ENCODE measurements around the gene CPEB4.

Gene CPEB4

DNA sequence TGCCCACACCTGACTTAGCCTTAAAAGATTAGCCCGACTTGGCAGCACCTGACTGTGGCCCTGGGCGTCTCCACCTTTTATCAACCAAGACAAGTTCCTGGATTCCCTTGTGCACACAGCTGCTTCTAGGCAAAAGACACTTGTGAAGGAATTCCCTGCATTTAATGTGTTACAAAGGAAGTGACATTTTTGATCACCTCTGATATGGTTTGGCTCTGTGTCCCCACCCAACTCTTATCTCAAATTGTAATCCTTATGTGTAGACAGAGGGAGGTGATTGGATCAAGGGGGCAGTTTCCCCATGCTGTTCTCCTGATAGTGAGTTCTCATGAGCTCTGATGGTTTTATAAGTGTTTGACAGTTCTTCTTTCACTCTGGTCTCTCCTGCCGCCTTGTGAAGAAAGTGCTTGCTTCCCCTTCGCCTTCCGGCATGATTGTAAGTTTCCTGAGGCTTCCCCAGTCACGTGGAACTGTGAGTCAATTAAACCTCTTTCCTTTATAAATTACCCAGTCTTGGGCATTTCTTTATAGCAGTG, 2.6 kb upstream of the CPEB4 start:
- DNase-seq, result no peak

DNA sequence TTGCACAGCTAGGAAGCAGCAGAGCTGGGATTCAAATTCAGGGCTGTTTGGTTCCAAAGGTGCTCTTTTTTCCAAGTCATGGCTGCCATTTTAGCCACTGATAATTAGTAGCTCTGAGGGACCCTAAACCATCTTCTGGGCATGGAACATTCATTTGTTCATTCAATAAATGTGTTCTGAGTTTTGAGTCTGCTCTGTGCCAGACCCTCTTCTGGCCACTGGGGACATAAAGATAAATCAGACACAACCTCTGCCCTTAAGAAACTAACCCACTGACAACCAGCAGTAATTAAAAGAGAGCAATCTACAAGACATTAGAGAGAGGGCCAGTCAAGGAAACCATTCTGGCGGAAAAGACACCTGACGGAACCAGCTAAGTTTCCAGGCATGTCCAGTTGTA, 2.0 kb upstream of the CPEB4 start:
- DNase-seq, result no peak

DNA sequence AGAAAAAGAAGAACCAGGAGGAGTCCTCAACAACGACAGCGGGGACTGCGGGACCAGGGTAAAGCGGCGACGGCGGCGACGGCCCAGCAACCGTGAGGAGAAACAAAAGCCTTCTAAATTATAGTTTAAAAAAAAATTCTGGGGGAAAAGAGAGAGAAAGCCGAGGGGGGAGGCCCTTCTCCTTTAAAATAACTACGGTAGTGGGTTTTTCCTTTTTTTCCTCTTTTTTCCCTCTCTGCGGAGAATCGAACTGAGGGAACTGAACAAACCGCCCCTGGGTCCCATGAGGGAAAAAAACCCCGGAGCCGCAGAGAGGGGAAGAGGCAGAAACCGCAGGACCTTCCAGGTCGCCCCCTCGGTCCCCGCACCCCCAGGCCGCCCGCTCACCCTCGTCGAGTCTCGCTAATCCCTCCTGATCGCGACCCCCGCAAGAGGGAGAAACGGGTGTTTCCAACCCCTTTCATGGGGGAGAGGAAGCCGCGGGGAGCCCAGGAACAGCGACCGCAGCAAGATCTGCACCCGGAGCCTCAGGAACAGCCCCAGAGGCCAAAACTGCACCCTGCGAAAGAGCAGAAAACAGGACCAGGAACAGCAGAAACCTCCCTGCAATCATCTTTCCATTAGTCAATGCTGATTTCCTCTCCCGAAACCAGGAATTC, 453 bp downstream of the CPEB4 start:
- DNase-seq, result peak in 1 of 5 donors; percentile 6

DNA sequence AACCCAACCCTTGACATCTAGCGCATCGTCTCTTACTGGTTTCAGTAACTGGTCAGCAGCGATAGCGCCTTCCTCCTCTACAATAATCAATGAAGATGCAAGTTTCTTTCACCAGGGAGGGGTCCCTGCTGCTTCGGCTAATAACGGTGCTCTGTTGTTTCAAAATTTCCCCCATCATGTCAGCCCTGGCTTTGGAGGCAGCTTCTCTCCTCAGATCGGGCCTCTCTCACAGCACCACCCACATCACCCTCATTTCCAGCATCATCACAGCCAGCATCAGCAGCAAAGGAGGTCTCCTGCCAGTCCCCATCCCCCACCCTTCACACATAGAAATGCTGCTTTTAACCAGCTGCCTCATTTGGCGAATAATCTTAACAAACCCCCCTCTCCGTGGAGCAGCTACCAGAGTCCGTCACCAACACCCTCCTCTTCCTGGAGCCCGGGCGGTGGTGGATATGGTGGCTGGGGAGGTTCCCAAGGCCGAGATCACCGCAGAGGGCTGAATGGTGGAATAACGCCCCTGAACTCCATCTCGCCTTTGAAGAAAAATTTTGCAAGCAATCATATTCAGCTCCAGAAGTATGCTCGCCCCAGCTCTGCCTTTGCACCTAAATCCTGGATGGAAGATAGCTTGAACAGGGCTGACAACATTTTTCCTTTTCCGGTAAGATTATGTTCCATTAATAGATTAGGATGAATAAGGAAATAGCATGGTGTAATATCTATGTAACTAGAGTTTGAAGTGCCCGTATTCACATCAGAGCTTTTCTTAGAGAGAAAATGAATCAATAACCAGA, 2.2 kb downstream of the CPEB4 start:
- no peak for DNase-seq

DNA sequence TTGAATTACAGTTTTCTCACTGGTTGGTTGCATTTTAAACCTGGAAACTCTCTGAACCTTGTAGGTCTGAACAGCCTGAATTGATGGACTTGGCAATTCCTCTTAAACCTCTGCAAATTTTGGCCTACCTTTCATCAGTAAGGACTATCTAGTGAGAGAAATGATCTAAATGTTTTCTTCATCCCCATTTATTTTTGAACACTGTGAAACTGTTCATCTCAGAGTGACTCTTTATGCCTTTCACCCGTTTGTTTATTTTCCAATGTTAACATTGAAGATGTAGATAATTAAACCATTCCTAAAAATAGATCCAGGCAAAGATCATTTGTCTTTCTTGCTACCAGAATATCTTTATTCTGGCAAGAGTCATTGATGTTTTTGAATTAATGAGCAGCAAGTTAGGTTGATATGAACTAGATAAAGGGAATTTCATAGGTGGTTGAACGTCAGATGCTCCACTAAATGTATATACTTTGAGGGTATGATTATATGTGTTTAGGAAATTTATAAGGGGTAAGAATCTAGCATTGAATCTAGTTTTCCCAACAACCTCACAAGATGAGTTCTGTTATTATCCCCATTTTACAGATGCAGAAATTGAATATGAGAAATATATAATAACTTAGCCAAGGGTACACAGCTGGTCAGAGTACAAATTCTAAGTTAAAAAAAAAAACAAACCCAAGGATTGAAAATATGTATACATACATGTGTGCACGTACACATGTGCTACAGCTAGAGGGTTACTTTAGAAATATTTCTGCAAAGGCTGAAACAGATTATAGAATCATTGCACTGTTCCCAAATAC, 3.4 kb downstream of the CPEB4 start:
- DNase-seq, result no peak

DNA sequence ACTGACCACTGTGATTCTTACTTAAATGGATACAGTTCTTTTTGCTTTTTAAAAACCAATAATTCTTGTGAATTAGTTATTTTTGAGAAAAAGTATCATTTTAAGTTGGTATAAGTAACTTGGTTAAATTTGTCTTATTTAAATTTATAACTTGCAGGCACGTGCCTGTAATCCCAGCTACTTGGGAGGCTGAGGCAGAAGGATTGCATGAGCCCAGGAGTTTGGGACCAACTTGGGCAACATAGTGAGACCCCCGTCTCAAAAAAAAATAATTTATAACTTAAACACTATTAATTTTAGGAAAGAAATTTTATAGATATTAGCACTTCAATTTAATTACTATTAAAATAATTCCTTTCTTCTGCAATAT, 5.0 kb downstream of the CPEB4 start:
- DNase-seq, result no peak

DNA sequence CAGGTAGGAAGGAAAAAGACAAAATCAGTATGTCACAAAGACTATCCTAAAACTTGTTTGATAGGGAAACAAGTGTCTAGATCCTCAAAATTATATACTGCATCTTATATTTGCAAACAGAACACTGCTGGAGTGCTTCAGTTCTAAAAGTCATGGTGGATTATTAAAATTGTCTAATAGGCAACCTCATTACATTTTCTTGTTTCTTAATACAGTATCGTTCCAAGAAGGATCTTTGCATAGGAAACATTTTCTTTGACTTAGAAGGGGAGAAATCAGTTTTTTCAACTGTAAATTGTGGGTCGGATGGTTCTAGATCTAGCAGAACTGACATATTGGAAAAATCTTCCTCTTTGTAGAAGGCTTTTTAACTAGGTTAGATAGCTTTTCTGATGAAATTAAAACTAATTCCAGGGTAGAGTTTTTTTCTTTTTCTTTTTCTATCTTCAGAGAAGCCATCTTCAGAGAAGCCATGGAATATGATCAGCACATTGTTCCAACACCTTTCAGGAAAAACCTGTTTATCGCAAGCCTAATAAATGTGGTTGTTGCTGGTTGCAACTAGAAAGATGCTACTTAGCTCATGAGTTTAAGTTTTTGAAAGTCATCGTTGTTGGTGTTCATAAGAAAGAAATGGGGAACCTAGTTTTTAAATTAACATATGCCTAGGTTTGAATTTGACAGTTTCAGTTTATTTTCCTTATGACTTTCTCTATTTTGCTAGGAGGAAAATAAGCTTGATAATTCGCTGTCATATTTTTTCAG, 7.4 kb downstream of the CPEB4 start:
- no peak for DNase-seq

DNA sequence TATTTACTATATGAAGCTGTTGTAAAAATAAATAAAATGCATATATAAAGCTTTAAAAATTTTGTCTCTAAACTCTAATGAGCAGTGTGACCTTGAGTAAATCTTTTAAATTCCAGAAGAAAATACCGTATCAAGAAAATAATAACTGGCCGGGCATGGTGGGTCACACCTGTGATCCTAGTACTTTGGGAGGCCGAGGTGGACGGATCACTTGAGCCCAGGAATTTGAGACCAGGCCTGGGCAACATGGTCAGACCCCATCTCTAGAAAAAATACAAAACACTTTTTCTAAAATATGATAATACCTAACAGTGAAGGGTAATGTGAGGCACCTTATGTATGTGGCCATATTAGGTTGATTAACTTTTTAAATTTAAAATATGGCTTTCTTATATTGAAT, 8.5 kb downstream of the CPEB4 start:
- DNase-seq, result no peak

DNA sequence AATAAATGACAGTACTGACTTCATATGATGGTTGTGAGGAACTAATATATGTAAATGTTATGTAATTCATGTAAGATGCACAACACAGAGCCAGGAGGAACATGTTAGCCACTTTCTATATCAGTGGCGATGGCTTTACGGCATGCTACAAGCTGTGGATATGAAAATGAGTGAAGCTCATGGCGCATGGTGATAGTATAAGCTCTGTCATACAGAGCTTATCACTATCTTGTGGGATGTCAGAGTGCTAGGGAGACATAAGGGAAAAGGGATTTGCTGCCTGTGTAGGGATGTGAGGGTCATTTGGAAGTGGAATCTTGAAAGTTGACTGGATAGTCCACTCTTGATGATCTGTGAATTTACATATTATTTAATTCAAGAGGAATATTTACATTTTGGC, 13.6 kb downstream of the CPEB4 start:
- no peak for DNase-seq

DNA sequence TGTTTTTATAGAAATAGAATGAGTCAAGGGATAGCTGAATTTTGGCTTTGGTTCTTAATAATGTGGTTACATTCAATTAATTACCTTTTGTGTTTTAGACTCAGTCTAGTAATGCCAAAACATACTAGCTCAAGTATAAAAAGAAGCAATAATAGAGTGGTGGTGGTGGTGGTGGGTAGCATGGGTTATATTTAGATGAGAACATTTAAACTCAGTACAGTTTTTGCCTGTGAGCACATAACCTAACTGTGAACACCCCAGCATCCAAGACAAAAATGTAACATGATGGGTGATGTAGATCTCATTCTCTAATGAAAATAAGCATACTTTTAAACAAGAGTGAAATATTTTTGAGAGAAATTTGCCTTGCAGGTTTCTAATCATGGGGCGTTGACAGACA, 14.2 kb downstream of the CPEB4 start:
- DNase-seq, result no peak

DNA sequence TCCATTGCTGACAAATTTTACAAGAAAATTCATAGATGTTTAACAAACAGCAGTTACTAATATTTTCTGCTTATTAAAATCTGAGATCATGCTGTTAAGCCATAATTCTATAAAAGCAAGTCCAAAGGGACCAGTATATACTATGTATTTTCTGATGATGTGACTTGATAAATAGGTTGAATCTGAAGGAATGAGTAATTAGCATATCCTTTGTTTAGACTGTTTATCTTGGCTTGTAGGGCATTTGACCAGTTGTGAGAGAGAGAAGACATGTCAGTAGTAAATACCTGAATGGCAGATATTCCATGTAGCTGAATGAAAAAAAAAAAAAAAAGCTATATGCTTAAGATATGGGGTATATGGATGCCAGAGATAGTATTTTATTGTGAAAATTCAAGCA, 14.6 kb downstream of the CPEB4 start:
- DNase-seq, result no peak

DNA sequence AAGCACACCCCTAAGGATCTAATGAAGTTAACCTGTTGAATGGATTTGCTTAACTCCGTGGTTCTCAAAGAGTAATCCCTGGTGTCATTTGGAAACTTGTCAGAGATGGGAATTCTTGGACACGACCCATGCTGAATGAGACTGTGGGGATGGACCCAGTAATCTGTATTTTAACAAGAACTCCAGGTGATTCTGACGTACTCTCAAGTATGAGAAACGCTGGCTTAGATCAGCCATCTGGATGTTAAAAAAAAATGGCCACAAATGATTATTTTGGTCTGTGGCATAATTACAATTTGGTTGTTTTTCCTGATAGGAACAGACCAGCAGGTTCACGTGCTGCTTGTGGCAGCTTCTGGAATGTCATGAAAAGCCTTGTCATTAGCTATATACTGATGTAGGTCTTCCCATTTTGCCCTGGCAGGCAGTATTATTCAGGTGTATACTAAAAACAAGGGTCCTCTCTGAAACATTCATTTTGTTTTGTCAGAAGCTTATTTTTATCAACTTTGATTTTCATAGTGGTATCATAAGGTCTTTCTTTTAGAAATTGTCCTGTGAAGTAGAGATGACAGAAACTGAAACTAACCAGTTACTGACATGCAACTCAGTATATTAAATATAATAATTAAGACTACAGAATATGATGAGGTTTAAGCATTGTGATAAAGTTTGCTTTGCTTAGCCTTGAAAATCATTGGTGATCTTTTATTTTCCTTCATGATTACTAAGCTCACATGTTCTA, 15.4 kb downstream of the CPEB4 start:
- no peak for DNase-seq

DNA sequence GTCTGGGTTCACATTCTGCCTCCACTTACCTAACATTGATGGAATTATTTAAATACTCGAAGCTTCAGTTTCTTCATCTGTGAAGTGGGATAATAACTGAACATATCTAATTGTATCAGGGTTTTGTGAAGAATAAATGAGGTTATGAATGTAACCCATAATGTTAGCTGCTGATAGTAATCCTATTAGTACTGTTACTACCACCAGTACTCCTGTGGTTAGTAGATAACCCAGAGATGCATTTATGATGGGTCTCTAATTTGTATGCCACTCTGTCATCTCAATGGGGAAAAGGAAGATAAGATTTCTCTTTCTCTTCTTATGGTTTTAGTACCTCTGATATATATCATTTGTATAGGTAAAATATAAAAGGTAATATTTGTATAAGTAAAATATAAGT, 16.0 kb downstream of the CPEB4 start:
- DNase-seq, result no peak

DNA sequence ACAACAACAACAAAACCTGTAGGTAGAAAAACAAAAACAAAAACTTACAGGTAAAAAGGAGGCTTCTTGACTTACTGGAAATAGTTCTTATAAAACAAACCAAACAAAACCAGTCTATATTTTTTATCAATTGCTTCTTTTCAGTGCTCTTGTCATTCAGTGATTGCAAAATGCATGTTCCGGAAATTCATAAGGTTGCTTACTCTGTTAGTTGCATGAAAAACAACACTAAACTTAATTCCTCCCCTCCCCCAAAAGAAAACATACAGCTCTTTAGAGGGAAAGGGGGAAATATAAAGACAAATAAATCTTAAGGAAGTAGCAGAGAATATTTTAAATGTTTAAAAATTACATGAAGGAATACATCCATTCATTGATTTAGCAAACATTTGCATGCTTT, 19.1 kb downstream of the CPEB4 start:
- DNase-seq, result no peak

DNA sequence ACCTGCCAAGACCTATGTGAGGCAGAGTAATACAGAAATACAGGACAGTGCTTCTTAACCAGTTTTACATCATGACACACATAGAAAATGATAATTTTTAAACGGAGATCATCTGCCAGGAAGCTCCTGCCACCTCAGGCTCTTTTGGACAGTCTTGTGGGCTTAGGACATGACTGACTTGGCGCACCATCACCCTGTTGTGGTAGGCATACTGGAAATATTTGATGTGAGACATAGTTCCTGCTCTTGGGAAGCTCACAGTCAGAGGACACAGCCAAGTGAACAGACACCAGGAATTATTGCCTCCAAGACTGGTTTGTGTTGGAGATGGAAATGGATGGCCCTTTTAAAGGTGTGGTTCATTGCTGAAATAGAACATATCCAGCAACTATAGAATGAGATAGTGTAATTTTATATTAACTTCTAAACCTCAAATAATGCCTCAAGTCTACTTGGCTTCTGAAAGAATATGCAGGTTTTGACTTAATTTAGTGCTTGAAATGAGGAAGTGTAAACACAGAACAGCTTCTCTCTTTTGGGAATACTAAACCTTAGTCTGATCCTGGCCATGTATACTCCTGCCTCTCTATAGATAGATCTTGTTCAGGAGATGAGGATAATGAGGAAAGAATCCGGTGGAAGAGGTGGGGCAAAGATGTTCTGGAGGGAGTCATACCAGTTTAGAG, 19.7 kb downstream of the CPEB4 start:
- DNase-seq, result no peak

DNA sequence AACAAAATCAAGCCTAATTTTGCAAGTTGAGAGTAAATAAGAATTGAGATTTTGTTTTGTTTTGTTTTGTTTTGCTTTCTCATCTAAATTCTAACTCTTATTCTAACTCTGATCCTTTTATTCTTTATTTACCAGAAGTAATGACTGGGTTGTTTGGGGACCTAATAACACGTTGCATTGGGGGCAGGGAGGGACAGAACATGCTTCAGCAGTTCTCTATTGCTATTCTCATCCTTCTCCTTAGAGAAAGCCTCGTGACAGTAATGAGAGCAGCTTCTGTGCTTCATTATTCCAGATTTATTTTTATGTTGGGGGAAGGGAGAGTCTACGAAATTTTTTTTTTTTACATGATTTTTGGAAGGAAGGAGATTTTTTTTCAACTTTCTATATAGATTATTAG, 21.1 kb downstream of the CPEB4 start:
- DNase-seq, result no peak

DNA sequence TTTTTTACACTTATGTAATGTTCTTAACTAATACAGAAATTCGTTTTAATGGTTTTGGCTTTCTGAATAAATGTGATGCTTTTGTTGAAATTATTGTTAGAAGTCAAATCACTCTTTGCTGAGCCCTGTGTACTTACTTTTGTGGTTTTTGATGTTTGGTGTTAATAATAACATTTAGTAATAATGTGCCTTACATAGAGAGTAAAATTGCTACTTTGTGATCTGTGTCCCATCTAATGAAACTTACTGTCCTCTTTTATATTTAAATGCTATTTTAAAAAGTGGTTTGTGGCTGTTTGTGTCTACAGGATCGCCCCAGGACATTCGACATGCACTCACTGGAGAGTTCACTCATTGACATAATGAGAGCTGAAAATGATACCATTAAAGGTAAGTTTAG, 22.1 kb downstream of the CPEB4 start:
- DNase-seq, result no peak

DNA sequence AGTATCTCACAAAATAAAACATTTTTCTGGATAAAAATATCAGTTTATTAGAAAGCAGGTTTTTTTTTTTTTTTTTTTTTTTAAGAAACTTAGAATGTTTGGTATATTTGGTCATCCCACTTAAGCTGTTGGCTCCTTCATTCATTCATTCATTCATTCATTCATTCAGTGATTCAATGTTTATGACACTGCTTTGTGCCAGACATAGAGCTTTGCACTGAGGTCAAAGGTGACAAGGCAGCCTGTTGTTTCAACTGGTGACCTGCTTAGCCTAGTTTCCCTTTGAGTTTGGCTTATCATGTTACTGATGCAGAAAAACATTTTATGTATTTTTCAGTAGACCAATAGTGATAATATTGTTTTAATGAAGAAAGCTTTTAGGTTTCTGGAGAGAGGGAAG, 23.5 kb downstream of the CPEB4 start:
- no peak for DNase-seq

DNA sequence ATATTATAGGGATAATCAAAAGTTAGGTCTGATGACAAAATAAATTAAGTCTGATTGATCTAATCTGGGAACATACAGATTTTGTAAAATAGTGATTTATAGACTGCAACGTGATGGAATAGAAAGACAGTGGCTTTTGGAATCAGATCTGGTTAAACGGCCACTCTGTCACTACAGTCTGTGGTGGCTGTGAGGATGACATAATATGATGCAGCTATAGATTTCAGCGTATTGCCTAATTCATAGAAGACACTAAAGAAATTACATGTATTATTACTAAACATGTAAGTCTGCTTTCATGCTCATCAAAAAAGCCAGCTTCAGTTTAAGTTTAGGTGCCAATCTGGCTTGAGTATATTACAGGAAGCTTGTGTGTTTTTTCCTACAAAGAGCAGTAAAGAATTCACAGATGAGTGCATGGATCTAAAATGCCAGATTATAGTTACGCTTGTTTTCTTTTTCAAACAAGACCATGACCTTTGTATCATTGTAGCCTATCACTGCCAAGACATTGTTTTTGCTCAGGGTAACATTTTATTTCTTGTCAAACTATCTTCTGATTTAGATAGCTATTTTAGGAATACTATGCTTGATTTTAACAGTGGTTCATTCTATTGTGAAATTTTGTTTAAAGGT, 25.7 kb downstream of the CPEB4 start:
- no peak for DNase-seq

DNA sequence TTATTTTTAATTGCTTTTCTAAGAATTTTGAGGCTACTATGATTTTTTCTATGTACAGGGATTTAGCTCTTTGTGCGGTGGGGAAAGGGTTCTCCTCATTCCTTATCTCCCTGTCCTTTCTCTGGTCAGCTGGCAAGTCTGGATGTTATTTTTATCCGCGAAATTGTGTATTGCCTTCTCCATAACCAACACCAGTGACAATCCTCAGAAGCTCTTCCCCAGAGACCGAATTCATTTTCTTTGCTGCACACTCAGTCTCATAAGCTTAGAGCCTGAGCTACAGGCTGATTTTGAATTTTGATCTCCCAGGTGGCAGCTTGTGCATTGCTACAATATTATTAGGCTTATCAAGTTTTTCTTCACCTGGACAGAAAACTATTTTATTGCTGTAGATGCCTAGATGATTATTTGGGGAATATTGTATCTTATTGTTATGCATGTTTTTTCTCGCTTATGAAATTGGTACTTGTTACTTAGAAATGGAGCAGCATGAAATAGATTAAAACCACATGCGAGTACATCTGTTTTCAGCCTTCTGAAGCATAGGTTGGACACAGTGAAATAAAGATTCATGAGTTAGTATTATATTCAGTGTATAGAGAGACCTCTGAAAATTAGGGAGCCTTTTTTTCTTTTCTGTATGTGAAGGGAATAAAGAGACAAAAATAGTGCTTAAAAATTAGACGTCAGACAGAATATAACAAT, 27.3 kb downstream of the CPEB4 start:
- no peak for DNase-seq

All from T-helper 1 cell (primary cell).